Measurements from ENCODE around the gene PLXNB2.

The PLXNB2 gene

GRCh38 chr22:50310031-50310722 lies 2.7 kb upstream of the PLXNB2 start:
- Mint-ChIP-seq H3K4me1 (peaks cover 13% of the 10 kb centered on the region), H3K4me3 (peak overlapping the region in 2 of 3 experiments; percentile 41 to 59), H3K36me3 (ENCODE audit: low read depth) (no peaks in the 10 kb centered on the region), H3K27me3 (ENCODE audit: low read depth) (peaks cover under 1% of the 10 kb centered on the region), H3K9me3 (no peaks in the 10 kb centered on the region), H3K27ac (peak overlapping the region; percentile 72 to 97 (median 93))
- TF ChIP-seq, protein P1, sequence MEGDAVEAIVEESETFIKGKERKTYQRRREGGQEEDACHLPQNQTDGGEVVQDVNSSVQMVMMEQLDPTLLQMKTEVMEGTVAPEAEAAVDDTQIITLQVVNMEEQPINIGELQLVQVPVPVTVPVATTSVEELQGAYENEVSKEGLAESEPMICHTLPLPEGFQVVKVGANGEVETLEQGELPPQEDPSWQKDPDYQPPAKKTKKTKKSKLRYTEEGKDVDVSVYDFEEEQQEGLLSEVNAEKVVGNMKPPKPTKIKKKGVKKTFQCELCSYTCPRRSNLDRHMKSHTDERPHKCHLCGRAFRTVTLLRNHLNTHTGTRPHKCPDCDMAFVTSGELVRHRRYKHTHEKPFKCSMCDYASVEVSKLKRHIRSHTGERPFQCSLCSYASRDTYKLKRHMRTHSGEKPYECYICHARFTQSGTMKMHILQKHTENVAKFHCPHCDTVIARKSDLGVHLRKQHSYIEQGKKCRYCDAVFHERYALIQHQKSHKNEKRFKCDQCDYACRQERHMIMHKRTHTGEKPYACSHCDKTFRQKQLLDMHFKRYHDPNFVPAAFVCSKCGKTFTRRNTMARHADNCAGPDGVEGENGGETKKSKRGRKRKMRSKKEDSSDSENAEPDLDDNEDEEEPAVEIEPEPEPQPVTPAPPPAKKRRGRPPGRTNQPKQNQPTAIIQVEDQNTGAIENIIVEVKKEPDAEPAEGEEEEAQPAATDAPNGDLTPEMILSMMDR (IDR thresholded peaks at IDR 0.05; ENCODE audit: unreplicated experiment in 3 of 3), result no peak

GRCh38 chr22:50309601-50309991 lies 2.1 kb upstream of the PLXNB2 start:
- TF ChIP-seq, protein P1 (IDR thresholded peaks at IDR 0.05; ENCODE audit: unreplicated experiment in 3 of 3), result no peak
- Mint-ChIP-seq H3K27ac (peak overlapping the region; percentile 82 to 97 (median 93)), H3K9me3 (no peaks in the 10 kb centered on the region), H3K36me3 (ENCODE audit: low read depth) (no peaks in the 10 kb centered on the region), H3K27me3 (ENCODE audit: low read depth) (no peaks in the 10 kb centered on the region), H3K4me1 (peaks cover 13% of the 10 kb centered on the region), H3K4me3 (peak overlapping the region; percentile 25 to 46 (median 35))

- H3K4me1 Mint-ChIP-seq, result peaks cover 17% of the 10 kb centered on the region
- TF ChIP-seq, protein P1 (IDR thresholded peaks at IDR 0.05; ENCODE audit: unreplicated experiment in 3 of 3), result no peak
- peak overlapping the region; percentile 93 to 99 (median 97) for H3K27ac Mint-ChIP-seq
- no peaks in the 10 kb centered on the region for H3K36me3 Mint-ChIP-seq (ENCODE audit: low read depth)
- H3K9me3 Mint-ChIP-seq, result no peaks in the 10 kb centered on the region
- peak overlapping the region; percentile 69 to 88 (median 85) for H3K4me3 Mint-ChIP-seq
- H3K27me3 Mint-ChIP-seq (ENCODE audit: low read depth), result no peaks in the 10 kb centered on the region
Observed at GRCh38 chr22:50308986-50309600, 1.6 kb upstream of the PLXNB2 start.

GRCh38 chr22:50308597-50308935 lies 1.1 kb upstream of the PLXNB2 start:
- Mint-ChIP-seq H3K4me1 (peaks cover 22% of the 10 kb centered on the region), H3K27ac (peak overlapping the region; percentile 93 to 99 (median 97)), H3K9me3 (no peaks in the 10 kb centered on the region), H3K4me3 (peak overlapping the region; percentile 69 to 88 (median 85)), H3K36me3 (ENCODE audit: low read depth) (no peaks in the 10 kb centered on the region), H3K27me3 (ENCODE audit: low read depth) (no peaks in the 10 kb centered on the region)
- TF ChIP-seq, protein P1 (IDR thresholded peaks at IDR 0.05; ENCODE audit: unreplicated experiment in 3 of 3), result no peak

- H3K4me1 Mint-ChIP-seq, result peaks cover 25% of the 10 kb centered on the region
- peak overlapping the region; percentile 69 to 88 (median 85) for H3K4me3 Mint-ChIP-seq
- H3K27me3 Mint-ChIP-seq (ENCODE audit: low read depth), result no peaks in the 10 kb centered on the region
- no peaks in the 10 kb centered on the region for H3K36me3 Mint-ChIP-seq (ENCODE audit: low read depth)
- no peaks in the 10 kb centered on the region for H3K9me3 Mint-ChIP-seq
- peak overlapping the region; percentile 93 to 99 (median 97) for H3K27ac Mint-ChIP-seq
- TF ChIP-seq, protein P1 (IDR thresholded peaks at IDR 0.05; ENCODE audit: unreplicated experiment in 3 of 3), result no peak
Observed at GRCh38 chr22:50307890-50308596, 597 bp upstream of the PLXNB2 start.

All from nephron (organoid).